SK-N-SH treated with all-trans-retinoic acid at 6 μM for 48 hours (cell line): ENCODE data around the gene ZRSR2.

Experiments
- ATAC-seq: fragments of 200-7000 bp; cut with Tn5 transposase; 3 replicates; pipeline ENCODE4 v1.9.1; 2020; ENCODE audit warnings: mild to moderate bottlenecking, moderate library complexity
- ARNTL ChIP-seq: fragments of 450-650 bp; formaldehyde crosslinking; IDR thresholded peaks from 2 replicates; pipeline ENCODE4 v1.5.0; 2020; ENCODE audit warnings: low read depth, mild to moderate bottlenecking, moderate library complexity, borderline replicate concordance
- BACH2 ChIP-seq: fragments of 250-450 bp; sonication (Bioruptor Pico); IDR thresholded peaks from 2 replicates; pipeline ENCODE4 v1.9.0; 2021; ENCODE audit warnings: mild to moderate bottlenecking, borderline replicate concordance
- CREB5 ChIP-seq: fragments of 250-450 bp; sonication (Bioruptor Pico); IDR thresholded peaks from 2 replicates; pipeline ENCODE4 v1.5.1; 2020; ENCODE audit warnings: low read depth, mild to moderate bottlenecking, moderate library complexity
- CSDC2 ChIP-seq: fragments of 250-450 bp; sonication (Bioruptor Pico); IDR thresholded peaks from 2 replicates; pipeline ENCODE4 v1.5.0; 2020; ENCODE audit warnings: mild to moderate bottlenecking, moderate library complexity
- ESRRG ChIP-seq: fragments of 250-450 bp; sonication (Bioruptor Pico); IDR thresholded peaks from 2 replicates; pipeline ENCODE4 v1.6.1; 2021; ENCODE audit warnings: mild to moderate bottlenecking
- GLIS3 ChIP-seq: fragments of 250-450 bp; sonication (Bioruptor Pico); IDR thresholded peaks from 2 replicates; pipeline ENCODE4 v1.5.0; 2020; ENCODE audit warnings: mild to moderate bottlenecking, moderate library complexity
- ISL1 ChIP-seq: fragments of 250-450 bp; sonication (Bioruptor Pico); IDR thresholded peaks from 2 replicates; pipeline ENCODE4 v2.1.2; 2022; ENCODE audit warnings: mild to moderate bottlenecking, moderate library complexity
- OSR1 ChIP-seq: fragments of 250-450 bp; sonication (Bioruptor Pico); IDR thresholded peaks from 2 replicates; pipeline ENCODE4 v1.8.0; 2022; ENCODE audit warnings: moderate library complexity, mild to moderate bottlenecking, inconsistent platforms
- PATZ1 ChIP-seq: fragments of 250-450 bp; sonication (Bioruptor Pico); IDR thresholded peaks from 2 replicates; pipeline ENCODE4 v1.8.0; 2020; ENCODE audit warnings: mild to moderate bottlenecking, moderate library complexity, borderline replicate concordance
- POU6F1 ChIP-seq: fragments of 250-450 bp; sonication (Bioruptor Pico); IDR thresholded peaks from 2 replicates; pipeline ENCODE4 v1.8.0; 2021; ENCODE audit warnings: low read depth, mild to moderate bottlenecking, moderate library complexity, borderline replicate concordance
- PPARA ChIP-seq: fragments of 250-450 bp; sonication (Bioruptor Pico); IDR thresholded peaks from 2 replicates; pipeline ENCODE4 v1.5.0; 2020; ENCODE audit warnings: mild to moderate bottlenecking, borderline replicate concordance
- RARB ChIP-seq: fragments of 250-450 bp; sonication (Bioruptor Pico); IDR thresholded peaks from 2 replicates; pipeline ENCODE4 v1.8.0; 2021; ENCODE audit warnings: mild to moderate bottlenecking, moderate library complexity
- TCF4 ChIP-seq: fragments of 250-450 bp; sonication (Bioruptor Pico); IDR thresholded peaks from 2 replicates; pipeline ENCODE4 v1.8.0; 2021; ENCODE audit warnings: mild to moderate bottlenecking, moderate library complexity, borderline replicate concordance
- TOX ChIP-seq: fragments of 250-450 bp; sonication (Bioruptor Pico); IDR thresholded peaks from 2 replicates; pipeline ENCODE4 v1.8.0; 2021; ENCODE audit warnings: mild to moderate bottlenecking, moderate library complexity, borderline replicate concordance
- TSHZ2 ChIP-seq: fragments of 250-450 bp; sonication (Bioruptor Pico); IDR thresholded peaks from 2 replicates; pipeline ENCODE4 v1.5.0; 2020; ENCODE audit warnings: mild to moderate bottlenecking, moderate library complexity
- ZFP3 ChIP-seq: fragments of 250-450 bp; sonication (Bioruptor Pico); IDR thresholded peaks from 2 replicates; pipeline ENCODE4 v1.5.0; 2020; ENCODE audit warnings: mild to moderate bottlenecking, moderate library complexity
- ZFP30 ChIP-seq: fragments of 450-650 bp; formaldehyde crosslinking; IDR thresholded peaks from 2 replicates; pipeline ENCODE4 v1.5.0; 2022; ENCODE audit warnings: mild to moderate bottlenecking, moderate library complexity
- ZNF565 ChIP-seq: fragments of 450-650 bp; formaldehyde crosslinking; conservative IDR thresholded peaks from 2 replicates; pipeline ENCODE4 v1.5.0; 2020; ENCODE audit warnings: low read depth, mild to moderate bottlenecking, moderate library complexity
- ZNF70 ChIP-seq: fragments of 450-650 bp; formaldehyde crosslinking; IDR thresholded peaks from 2 replicates; pipeline ENCODE4 v1.5.0; 2020; ENCODE audit warnings: mild to moderate bottlenecking, moderate library complexity
- ZNF8 ChIP-seq: fragments of 450-650 bp; formaldehyde crosslinking; IDR thresholded peaks from 2 replicates; pipeline ENCODE4 v1.5.0; 2020; ENCODE audit warnings: mild to moderate bottlenecking, moderate library complexity

The ZRSR2 gene

GRCh38 chrX:15750611-15751154 is 39.6 kb upstream of the ZRSR2 start:
- TF ChIP-seq ZNF70 (CRISPR knock-in tag) (no peak), OSR1 (no peak), TCF4 (no peak), ARNTL (CRISPR knock-in tag) (no peak), ZFP3 (CRISPR knock-in tag) (no peak), ZNF8 (CRISPR knock-in tag) (no peak), PPARA (CRISPR knock-in tag) (no peak), TOX (CRISPR knock-in tag) (no peak), CREB5 (no peak), ZNF565 (CRISPR knock-in tag) (no peak)
- no peak for ATAC-seq

GRCh38 chrX:15751155-15751819 is 39.0 kb upstream of the ZRSR2 start:
- no peak for TF ChIP-seq POU6F1 (CRISPR knock-in tag)
- no peak for TF ChIP-seq BACH2 (CRISPR knock-in tag)
- TF ChIP-seq TOX (CRISPR knock-in tag) = no peak
- no peak for TF ChIP-seq CSDC2
- no peak for TF ChIP-seq GLIS3
- TF ChIP-seq, all 23 proteins: peak for 0
- ATAC-seq = no peak

GRCh38 chrX:15755091-15755490 is 35.2 kb upstream of the ZRSR2 start:
- TF ChIP-seq ZFP30 (CRISPR knock-in tag) (no peak), TOX (CRISPR knock-in tag) (no peak), TSHZ2 (CRISPR knock-in tag) (no peak), ZNF70 (CRISPR knock-in tag) (no peak), ESRRG (CRISPR knock-in tag) (no peak), RARB (CRISPR knock-in tag) (no peak), ISL1 (CRISPR knock-in tag) (no peak), CREB5 (no peak), BACH2 (CRISPR knock-in tag) (no peak), ARNTL (CRISPR knock-in tag) (no peak), POU6F1 (CRISPR knock-in tag) (no peak), PATZ1 (CRISPR knock-in tag) (no peak)
- no peak for ATAC-seq
